HL-60/S4 treated with retinoic acid at 250 ng/mL for 4 days and 3 days (cell line): ENCODE measurements around the gene DAZL.

Experiments used
- in situ Hi-C: fragments of 300-500 bp; cut with MboI; formaldehyde crosslinking; loops from 2 replicates; pipeline ENCODE4 v1.7.0; 2022; ENCODE audit warnings: low sequenced_read_pairs

Gene DAZL

GRCh38 chr3:16547561-16548357 is 57.5 kb downstream of the DAZL start:
- in situ Hi-C loops, result no loop called here

- in situ Hi-C loops, result no loop called here
Measured at GRCh38 chr3:16546186-16547010, 58.8 kb downstream of the DAZL start.

DNA sequence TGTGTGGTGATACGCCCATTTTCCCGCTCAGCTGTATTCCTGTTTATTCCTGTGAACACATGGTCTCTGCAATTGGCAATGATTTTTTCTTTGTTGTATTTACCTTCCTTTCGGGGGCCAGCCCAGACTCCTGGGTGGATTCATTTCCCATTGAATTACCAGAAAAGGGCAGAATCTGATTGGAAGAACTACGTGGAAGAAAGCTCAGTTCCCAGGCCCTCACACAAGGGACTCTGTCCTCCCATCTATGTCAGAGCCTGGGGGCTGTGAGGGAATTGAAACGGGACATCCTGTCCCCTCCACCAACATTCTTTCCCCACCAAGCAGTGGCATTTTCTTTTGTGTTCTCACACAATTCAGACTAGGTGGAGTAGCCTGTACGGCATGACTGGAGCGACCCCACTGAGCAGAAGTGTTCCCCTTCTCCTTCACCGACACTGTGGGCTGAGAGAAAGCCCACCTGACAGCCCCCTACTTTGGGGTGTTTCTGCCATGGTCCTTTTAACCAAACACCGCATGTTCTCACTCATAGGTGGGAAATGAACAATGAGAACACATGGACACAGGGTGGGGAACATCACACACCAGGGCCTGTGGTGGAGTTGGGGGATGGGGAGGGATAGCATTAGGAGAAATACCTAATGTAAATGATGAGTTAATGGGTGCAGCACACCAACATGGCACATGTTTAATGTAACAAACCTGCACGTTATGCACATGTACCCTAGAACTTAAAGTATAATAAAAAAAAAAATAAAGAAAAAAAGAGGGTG is 59.6 kb downstream of the DAZL start:
- in situ Hi-C loops, result no loop called here

- in situ Hi-C loops, result no loop called here
Measured at GRCh38 chr3:16543242-16543864, 61.9 kb downstream of the DAZL start.

DNA sequence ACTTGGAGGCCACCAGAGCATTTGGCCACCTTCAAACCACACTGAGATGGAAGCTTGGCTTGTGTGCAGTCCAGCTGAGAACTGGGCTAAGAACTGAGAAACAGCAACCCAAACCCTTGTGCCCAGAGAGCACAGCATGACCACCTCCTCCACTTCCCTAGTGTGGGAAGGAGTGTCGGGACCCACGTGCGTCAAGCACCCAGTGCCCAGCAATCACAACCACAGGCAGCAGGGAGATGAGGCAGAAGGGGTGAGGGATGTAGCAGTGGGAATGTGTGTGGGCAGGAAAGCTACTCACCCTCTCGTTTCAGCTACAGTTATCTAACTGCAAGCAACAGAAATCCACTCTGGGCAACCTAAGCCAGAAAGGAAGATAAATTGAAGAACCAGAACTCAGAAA is 66.7 kb downstream of the DAZL start:
- in situ Hi-C loops, result no loop called here

- in situ Hi-C loops, result no loop called here
Measured at GRCh38 chr3:16536996-16537395, 68.2 kb downstream of the DAZL start.
